ENCODE data around the gene PLIN5. TPM values are rescaled to one million over a fixed set of nuclear protein-coding genes. Genes with fewer than 3 reads are reported as not detected.
A peak's percentile ranks its signal among the peaks of the same experiment; 100 is the strongest.

PLIN5 gene
- total and polyA plus RNA-seq, 9 donors: 8.8 to 149 (median 85.0) TPM

- Histone ChIP-seq H3K36me3 (no peaks in the 10 kb centered on the region), H3K27me3 (no peaks in the 10 kb centered on the region), H3K4me1 (ENCODE audit: insufficient read depth) (peaks cover 5% of the 10 kb centered on the region), H3K27ac (no peak overlapping the region), H3K4me3 (no peak overlapping the region), H3K9me3 (no peaks in the 10 kb centered on the region)
- DNase-seq: no peak
- intact Hi-C loops (cut with DNase I): loop anchor here in 2 of 4 donors (5.0 to 10.0 kb wide), 2 partner anchors 54 to 206 kb away; no protein-coding TSS in a partner anchor
- no peak for TF ChIP-seq POLR2A (IDR thresholded peaks at IDR 0.05)
- TF ChIP-seq, protein P1, sequence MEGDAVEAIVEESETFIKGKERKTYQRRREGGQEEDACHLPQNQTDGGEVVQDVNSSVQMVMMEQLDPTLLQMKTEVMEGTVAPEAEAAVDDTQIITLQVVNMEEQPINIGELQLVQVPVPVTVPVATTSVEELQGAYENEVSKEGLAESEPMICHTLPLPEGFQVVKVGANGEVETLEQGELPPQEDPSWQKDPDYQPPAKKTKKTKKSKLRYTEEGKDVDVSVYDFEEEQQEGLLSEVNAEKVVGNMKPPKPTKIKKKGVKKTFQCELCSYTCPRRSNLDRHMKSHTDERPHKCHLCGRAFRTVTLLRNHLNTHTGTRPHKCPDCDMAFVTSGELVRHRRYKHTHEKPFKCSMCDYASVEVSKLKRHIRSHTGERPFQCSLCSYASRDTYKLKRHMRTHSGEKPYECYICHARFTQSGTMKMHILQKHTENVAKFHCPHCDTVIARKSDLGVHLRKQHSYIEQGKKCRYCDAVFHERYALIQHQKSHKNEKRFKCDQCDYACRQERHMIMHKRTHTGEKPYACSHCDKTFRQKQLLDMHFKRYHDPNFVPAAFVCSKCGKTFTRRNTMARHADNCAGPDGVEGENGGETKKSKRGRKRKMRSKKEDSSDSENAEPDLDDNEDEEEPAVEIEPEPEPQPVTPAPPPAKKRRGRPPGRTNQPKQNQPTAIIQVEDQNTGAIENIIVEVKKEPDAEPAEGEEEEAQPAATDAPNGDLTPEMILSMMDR (IDR thresholded peaks at IDR 0.05): no peak
- no peak for TF ChIP-seq EP300 (IDR thresholded peaks at IDR 0.05)
- WGBS, 3 donors: 51 to 59% (median 54%) methylated on average over 11 of the region's 11 CpGs
These were observed 43.7 kb upstream of the PLIN5 start for GRCh38 chr19:4578552-4579248.

- Histone ChIP-seq H3K36me3 (no peaks in the 10 kb centered on the region), H3K27ac (no peak overlapping the region), H3K27me3 (no peaks in the 10 kb centered on the region), H3K4me1 (ENCODE audit: insufficient read depth) (peaks cover 5% of the 10 kb centered on the region), H3K9me3 (no peaks in the 10 kb centered on the region), H3K4me3 (no peak overlapping the region)
- 71 to 80% (median 79%) methylated on average over 4 to 5 of the region's 5 CpGs for WGBS, 3 donors
- TF ChIP-seq, protein P1 (IDR thresholded peaks at IDR 0.05): no peak
- TF ChIP-seq POLR2A (IDR thresholded peaks at IDR 0.05) (no peak), EP300 (IDR thresholded peaks at IDR 0.05) (no peak)
- no peak for DNase-seq
- intact Hi-C loops (cut with DNase I): loop anchor here in 2 of 4 donors (5.0 to 10.0 kb wide), 2 partner anchors 55 to 208 kb away; no protein-coding TSS in a partner anchor
These were observed 42.2 kb upstream of the PLIN5 start for GRCh38 chr19:4577020-4577782.

GRCh38 chr19:4576016-4576933, 41.3 kb upstream of the PLIN5 start:
- WGBS, 3 donors: 43 to 52% (median 50%) methylated on average over 17 of the region's 17 CpGs
- H3K27ac ChIP-seq: no peak overlapping the region
- no peaks in the 10 kb centered on the region for H3K27me3 ChIP-seq
- DNase-seq: peak; percentile 30 to 74 (median 57)
- H3K36me3 ChIP-seq: no peaks in the 10 kb centered on the region
- intact Hi-C loops (cut with DNase I): loop anchor here in 2 of 4 donors (5.0 to 10.0 kb wide), 2 partner anchors 56 to 209 kb away; no protein-coding TSS in a partner anchor
- H3K4me1 ChIP-seq (ENCODE audit: insufficient read depth): peaks cover 5% of the 10 kb centered on the region
- H3K9me3 ChIP-seq: no peaks in the 10 kb centered on the region
- no peak overlapping the region for H3K4me3 ChIP-seq
- TF ChIP-seq, protein P1 (IDR thresholded peaks at IDR 0.05): peak in 2 of 3 donors; percentile 38 to 42
- no peak for TF ChIP-seq POLR2A (IDR thresholded peaks at IDR 0.05)
